ENCODE results near the gene SAXO1.

- TF ChIP-seq POLR2AphosphoS5 (IDR thresholded peaks at IDR 0.05; ENCODE audit: low read depth, low read length) (no peak), POLR2A (IDR thresholded peaks at IDR 0.05; ENCODE audit: low read depth, low read length) (no peak)
These were observed 81.1 kb downstream of the SAXO1 start for GRCh38 chr9:18951936-18952335.

Measured in GM12891 (cell line).